Lung (tissue), 12 donors: ENCODE measurements around the gene FBXO41. TPM values are rescaled to one million over a fixed set of nuclear protein-coding genes. Genes with fewer than 3 reads are reported as not detected.

Experiments used
- ATAC-seq: fragments of 200-7000 bp; cut with Tn5 transposase; one replicate; pipeline ENCODE4 v1.9.1; 2020; ENCODE audit warnings: moderate number of reproducible peaks; ENCODE audit not compliant: insufficient read depth, low FRiP score
- DNase-seq, 3 donors: peaks; one replicate each; pipeline ENCODE4 v3.0.0-alpha.2; 2013 to 2017
- H3K27ac ChIP-seq, 2 donors: one replicate each; pipeline ENCODE4 v1.5.1; 2013; ENCODE audit warnings: mild to moderate bottlenecking in 2 of 2, moderate library complexity in 2 of 2, control low read depth in 1 of 2, inconsistent platforms in 1 of 2, low read depth in 1 of 2, low read length in 1 of 2
- H3K27me3 ChIP-seq, 3 donors: one replicate each; pipeline ENCODE4 v1.5.1; 2013; ENCODE audit warnings: low read length in 2 of 3; ENCODE audit not compliant: control insufficient read depth in 3 of 3, insufficient read depth in 3 of 3
- H3K36me3 ChIP-seq, 4 donors: one replicate each; pipeline ENCODE4 v1.5.1; 2013; ENCODE audit warnings: low read length in 4 of 4, mild to moderate bottlenecking in 1 of 4, moderate library complexity in 1 of 4; ENCODE audit not compliant: control insufficient read depth in 4 of 4, insufficient read depth in 4 of 4
- H3K4me1 ChIP-seq, 5 donors: one replicate each; pipeline ENCODE4 v1.5.1; 2013; ENCODE audit warnings: low read length in 5 of 5, mild to moderate bottlenecking in 2 of 5, moderate library complexity in 1 of 5; ENCODE audit not compliant: control insufficient read depth in 5 of 5, insufficient read depth in 5 of 5
- H3K4me3 ChIP-seq: one replicate; pipeline ENCODE4 v1.5.1; 2013; ENCODE audit warnings: mild to moderate bottlenecking, control low read depth, moderate library complexity
- H3K9ac ChIP-seq, 2 donors: one replicate each; pipeline ENCODE4 v1.5.1; 2013; ENCODE audit warnings: low read length in 2 of 2, control low read depth in 1 of 2; ENCODE audit not compliant: insufficient read depth in 1 of 2
- H3K9me3 ChIP-seq, 4 donors: one replicate each; pipeline ENCODE4 v1.5.1; 2013; ENCODE audit warnings: low read length in 3 of 4, mild to moderate bottlenecking in 1 of 4, moderate library complexity in 1 of 4; ENCODE audit not compliant: control insufficient read depth in 4 of 4, insufficient read depth in 3 of 4
- CTCF ChIP-seq: IDR thresholded peaks from 2 replicates; pipeline ENCODE4 v1.5.1; 2012; ENCODE audit warnings: mild to moderate bottlenecking; ENCODE audit errors: control extremely low read depth, extremely low read depth
- WGBS, 2 donors: extraction: QIAGEN DNeasy Blood & Tissue Kit; methylation state at CpG; one replicate each; pipeline ENCODE4 v1.1.7; 2013; 5-methylcytosine and 5-hydroxymethylcytosine counted together
- polyA plus RNA-seq, 2 donors: library from polyadenylated mRNA; stranded (reverse); fragments of 200-250 nt; gene quantifications; one replicate each; pipeline ENCODE4 v1.2.1, GENCODE V29; 2013
- total RNA-seq, 2 donors: library from RNA; depleted of rRNA in 1 of 2; stranded (reverse); fragments of >200 nt in 1 of 2; gene quantifications; one replicate each; pipeline ENCODE4 v1.2.1, GENCODE V29; 2014 to 2021
- donor health status: control.
- donor health status: control.
- donor health status: Bipolar disorder and iron deficiency.
- donor health status: healthy.
- donor health status: DM: yes; HTN: yes; CAD: no.

The FBXO41 gene
- total and polyA plus RNA-seq, 4 donors = 0.93 to 5.0 (median 1.7) TPM

DNA sequence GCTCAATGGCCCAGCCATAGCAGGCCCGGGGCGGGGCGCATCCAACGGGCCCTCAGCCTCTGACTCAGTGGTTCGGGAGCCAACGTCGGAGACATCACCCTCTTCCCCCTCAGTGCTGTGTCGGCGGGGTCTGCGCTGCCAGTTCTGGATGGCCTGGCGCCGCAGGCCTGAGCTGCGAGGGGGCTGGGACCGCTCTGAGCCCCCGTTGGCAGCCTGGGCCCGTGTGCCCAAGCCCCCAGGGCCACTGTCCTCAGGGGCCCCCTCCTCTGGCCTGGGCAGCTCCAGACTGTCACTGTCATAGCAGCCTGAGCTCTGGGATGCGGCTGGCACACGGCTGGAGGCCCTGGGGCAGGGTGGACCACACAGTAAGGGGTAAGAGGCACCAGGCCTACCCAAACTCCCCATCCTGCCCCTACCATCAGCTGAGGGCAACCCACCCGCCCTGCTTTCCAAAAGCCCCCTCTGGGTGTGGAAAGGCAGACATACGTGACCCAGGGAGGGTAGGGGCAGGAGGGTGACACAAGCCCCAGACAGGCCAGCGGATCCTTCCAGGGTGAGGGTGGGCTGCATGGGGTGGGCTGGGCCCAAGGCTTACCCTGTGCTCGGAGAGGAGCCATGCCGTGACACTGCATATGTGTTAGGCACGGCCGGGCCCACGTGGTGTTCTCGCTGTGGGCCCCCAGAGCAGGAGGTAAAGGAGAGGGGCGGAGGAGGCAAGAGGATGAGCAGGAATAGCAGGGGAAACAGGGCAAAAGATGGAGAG is 18.8 kb downstream of the FBXO41 start:
- Histone ChIP-seq H3K27ac (no peak overlapping the region), H3K27me3 (peaks cover 0 to 30% (median 20%) of the 10 kb centered on the region in 3 donors), H3K4me1 (peaks cover 0 to 9% (median 0%) of the 10 kb centered on the region in 5 donors), H3K36me3 (peaks cover 0 to 3% (median 0%) of the 10 kb centered on the region in 4 donors), H3K9me3 (peaks cover 0 to 4% (median 0%) of the 10 kb centered on the region in 4 donors), H3K9ac (no peak overlapping the region), H3K4me3 (no peak overlapping the region)
- ATAC-seq = no peak
- 92 to 93% methylated on average over 28 of the region's 28 CpGs for WGBS, 2 donors
- DNase-seq = no peak
- TF ChIP-seq CTCF = no peak

- peaks cover 0 to 23% (median 14%) of the 10 kb centered on the region in 3 donors for H3K27me3 ChIP-seq
- H3K27ac ChIP-seq = no peak overlapping the region
- no peak for TF ChIP-seq CTCF
- no peak for DNase-seq
- peaks cover 0 to 3% (median 0%) of the 10 kb centered on the region in 4 donors for H3K36me3 ChIP-seq
- no peak overlapping the region for H3K4me3 ChIP-seq
- peaks cover 0 to 11% (median 0%) of the 10 kb centered on the region in 5 donors for H3K4me1 ChIP-seq
- 86 to 87% methylated on average over 4 of the region's 4 CpGs for WGBS, 2 donors
- H3K9ac ChIP-seq = no peak overlapping the region
- ATAC-seq = no peak
- H3K9me3 ChIP-seq = peaks cover 0 to 4% (median 0%) of the 10 kb centered on the region in 4 donors
Measured at GRCh38 chr2:73264783-73265182, 19.5 kb downstream of the FBXO41 start.

- no peak for TF ChIP-seq CTCF
- ATAC-seq = no peak
- no peak for DNase-seq
- 91 to 94% methylated on average over 15 of the region's 15 CpGs for WGBS, 2 donors
- H3K9ac ChIP-seq = no peak overlapping the region
- H3K36me3 ChIP-seq = peaks cover 0 to 3% (median 0%) of the 10 kb centered on the region in 4 donors
- peaks cover 0 to 11% (median 0%) of the 10 kb centered on the region in 5 donors for H3K4me1 ChIP-seq
- H3K27me3 ChIP-seq = peaks cover 0 to 20% (median 14%) of the 10 kb centered on the region in 3 donors
- no peak overlapping the region for H3K27ac ChIP-seq
- no peak overlapping the region for H3K4me3 ChIP-seq
- H3K9me3 ChIP-seq = peaks cover 0 to 4% (median 0%) of the 10 kb centered on the region in 4 donors
Measured at GRCh38 chr2:73264332-73264606, 20.0 kb downstream of the FBXO41 start.
